ENCODE results near the gene TSTD1. TPM values are rescaled to one million over a fixed set of nuclear protein-coding genes. Genes with fewer than 3 reads are reported as not detected.

The TSTD1 gene
- total and polyA plus RNA-seq, 10 of the 15 experiments (the other 5 are each of a cell fraction or from before 2014, with no cell fraction given): 33.3 to 145 (median 89.4) TPM

DNA sequence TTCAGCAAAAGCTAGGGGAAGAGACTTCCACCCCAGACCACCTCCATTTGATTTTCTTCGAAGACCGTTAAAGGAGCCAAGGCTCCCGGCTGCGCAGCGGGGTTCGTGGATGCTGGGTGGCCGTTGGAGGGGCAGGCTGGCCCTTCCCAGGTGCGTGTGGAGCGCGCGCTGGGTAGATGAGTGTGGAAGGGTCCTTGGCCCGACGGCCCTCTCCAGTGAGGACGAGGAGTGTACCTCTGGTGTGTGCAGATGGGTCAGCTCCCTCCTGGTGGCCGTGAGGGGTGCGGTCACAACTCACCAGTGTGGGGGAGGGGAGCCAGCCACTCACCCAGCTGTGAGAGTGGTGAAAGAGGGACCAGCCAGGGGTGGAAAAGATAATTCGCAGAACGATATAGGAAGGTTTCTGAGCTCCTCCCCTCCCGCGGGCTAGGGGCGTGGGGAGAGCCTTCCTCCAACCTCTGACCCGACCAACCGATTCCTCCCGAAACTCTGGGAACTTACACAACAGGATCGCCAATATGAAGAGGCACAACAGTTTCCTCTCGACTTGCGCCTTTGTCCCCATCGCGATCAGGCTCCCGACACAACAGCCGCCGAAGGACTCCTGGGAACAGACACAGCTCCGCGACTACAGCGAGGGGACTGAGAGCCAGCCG is 18.1 kb downstream of the TSTD1 start, which contains the start of gene F11R (continued):
- TF ChIP-seq NR2C2 (IDR thresholded peaks at IDR 0.05; ENCODE audit: borderline replicate concordance, control insufficient read depth, insufficient read length, low read depth): no peak
- TF ChIP-seq CBX5 (IDR thresholded peaks at IDR 0.05; ENCODE audit: low read depth): no peak
- TF ChIP-seq, protein P1, sequence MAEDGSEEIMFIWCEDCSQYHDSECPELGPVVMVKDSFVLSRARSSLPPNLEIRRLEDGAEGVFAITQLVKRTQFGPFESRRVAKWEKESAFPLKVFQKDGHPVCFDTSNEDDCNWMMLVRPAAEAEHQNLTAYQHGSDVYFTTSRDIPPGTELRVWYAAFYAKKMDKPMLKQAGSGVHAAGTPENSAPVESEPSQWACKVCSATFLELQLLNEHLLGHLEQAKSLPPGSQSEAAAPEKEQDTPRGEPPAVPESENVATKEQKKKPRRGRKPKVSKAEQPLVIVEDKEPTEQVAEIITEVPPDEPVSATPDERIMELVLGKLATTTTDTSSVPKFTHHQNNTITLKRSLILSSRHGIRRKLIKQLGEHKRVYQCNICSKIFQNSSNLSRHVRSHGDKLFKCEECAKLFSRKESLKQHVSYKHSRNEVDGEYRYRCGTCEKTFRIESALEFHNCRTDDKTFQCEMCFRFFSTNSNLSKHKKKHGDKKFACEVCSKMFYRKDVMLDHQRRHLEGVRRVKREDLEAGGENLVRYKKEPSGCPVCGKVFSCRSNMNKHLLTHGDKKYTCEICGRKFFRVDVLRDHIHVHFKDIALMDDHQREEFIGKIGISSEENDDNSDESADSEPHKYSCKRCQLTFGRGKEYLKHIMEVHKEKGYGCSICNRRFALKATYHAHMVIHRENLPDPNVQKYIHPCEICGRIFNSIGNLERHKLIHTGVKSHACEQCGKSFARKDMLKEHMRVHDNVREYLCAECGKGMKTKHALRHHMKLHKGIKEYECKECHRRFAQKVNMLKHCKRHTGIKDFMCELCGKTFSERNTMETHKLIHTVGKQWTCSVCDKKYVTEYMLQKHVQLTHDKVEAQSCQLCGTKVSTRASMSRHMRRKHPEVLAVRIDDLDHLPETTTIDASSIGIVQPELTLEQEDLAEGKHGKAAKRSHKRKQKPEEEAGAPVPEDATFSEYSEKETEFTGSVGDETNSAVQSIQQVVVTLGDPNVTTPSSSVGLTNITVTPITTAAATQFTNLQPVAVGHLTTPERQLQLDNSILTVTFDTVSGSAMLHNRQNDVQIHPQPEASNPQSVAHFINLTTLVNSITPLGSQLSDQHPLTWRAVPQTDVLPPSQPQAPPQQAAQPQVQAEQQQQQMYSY (CRISPR knock-in tag; IDR thresholded peaks at IDR 0.05): no peak
- no peak for TF ChIP-seq NFYA (IDR thresholded peaks at IDR 0.05; ENCODE audit: borderline replicate concordance, low read depth, low read length)
- no peak for TF ChIP-seq NFIC (IDR thresholded peaks at IDR 0.05; ENCODE audit: low read depth, low read length)
- peak; percentile 19; the same call in 1 of the 2 replicates for TF ChIP-seq DPF2 (IDR thresholded peaks at IDR 0.05)
- no peak for TF ChIP-seq BCL11A (IDR thresholded peaks at IDR 0.05; ENCODE audit: low read depth, low read length)
- no peak for TF ChIP-seq HDAC2 (IDR thresholded peaks at IDR 0.05)
- TF ChIP-seq MXI1 (IDR thresholded peaks at IDR 0.05; ENCODE audit: low read depth, low read length): no peak
- TF ChIP-seq, protein P2, sequence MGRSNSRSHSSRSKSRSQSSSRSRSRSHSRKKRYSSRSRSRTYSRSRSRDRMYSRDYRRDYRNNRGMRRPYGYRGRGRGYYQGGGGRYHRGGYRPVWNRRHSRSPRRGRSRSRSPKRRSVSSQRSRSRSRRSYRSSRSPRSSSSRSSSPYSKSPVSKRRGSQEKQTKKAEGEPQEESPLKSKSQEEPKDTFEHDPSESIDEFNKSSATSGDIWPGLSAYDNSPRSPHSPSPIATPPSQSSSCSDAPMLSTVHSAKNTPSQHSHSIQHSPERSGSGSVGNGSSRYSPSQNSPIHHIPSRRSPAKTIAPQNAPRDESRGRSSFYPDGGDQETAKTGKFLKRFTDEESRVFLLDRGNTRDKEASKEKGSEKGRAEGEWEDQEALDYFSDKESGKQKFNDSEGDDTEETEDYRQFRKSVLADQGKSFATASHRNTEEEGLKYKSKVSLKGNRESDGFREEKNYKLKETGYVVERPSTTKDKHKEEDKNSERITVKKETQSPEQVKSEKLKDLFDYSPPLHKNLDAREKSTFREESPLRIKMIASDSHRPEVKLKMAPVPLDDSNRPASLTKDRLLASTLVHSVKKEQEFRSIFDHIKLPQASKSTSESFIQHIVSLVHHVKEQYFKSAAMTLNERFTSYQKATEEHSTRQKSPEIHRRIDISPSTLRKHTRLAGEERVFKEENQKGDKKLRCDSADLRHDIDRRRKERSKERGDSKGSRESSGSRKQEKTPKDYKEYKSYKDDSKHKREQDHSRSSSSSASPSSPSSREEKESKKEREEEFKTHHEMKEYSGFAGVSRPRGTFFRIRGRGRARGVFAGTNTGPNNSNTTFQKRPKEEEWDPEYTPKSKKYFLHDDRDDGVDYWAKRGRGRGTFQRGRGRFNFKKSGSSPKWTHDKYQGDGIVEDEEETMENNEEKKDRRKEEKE (IDR thresholded peaks at IDR 0.05): no peak
- no peak for TF ChIP-seq ATF7 (IDR thresholded peaks at IDR 0.05; ENCODE audit: low read depth)
- TF ChIP-seq POLR2A (IDR thresholded peaks at IDR 0.05; ENCODE audit: low read depth, low read length): peak; percentile 81
- no peak for TF ChIP-seq MYC (IDR thresholded peaks at IDR 0.05; ENCODE audit: insufficient read depth, insufficient read length, insufficient replicate concordance, low read length, severe bottlenecking)
- TF ChIP-seq BRCA1 (IDR thresholded peaks at IDR 0.05; ENCODE audit: low read depth, low read length): no peak
